HG03135 (cell line): ENCODE data around the gene DDX59.

Experiments used
- ATAC-seq: cut with Tn5 transposase; IDR thresholded peaks from one replicate; pipeline ENCODE4 v1.9.1; 2021; ENCODE audit warnings: mild to moderate bottlenecking, moderate library complexity; ENCODE audit not compliant: unreplicated experiment

The DDX59 gene

GRCh38 chr1:200669314-200670241 lies at the start of gene DDX59:
Gene DDX59, minus strand, starts transcription at chr1:200669907. Its CDS starts 3,167 bp downstream, at chr1:200666740.
- peak; percentile 89 for ATAC-seq

GRCh38 chr1:200714504-200715187 lies 44.9 kb upstream of the DDX59 start:
- ATAC-seq, result no peak

GRCh38 chr1:200710166-200710565 lies 40.5 kb upstream of the DDX59 start:
- no peak for ATAC-seq

GRCh38 chr1:200708769-200709168 lies 39.1 kb upstream of the DDX59 start:
- ATAC-seq, result no peak

GRCh38 chr1:200708161-200708560 lies 38.5 kb upstream of the DDX59 start:
- no peak for ATAC-seq

- ATAC-seq, result no peak
Measured at GRCh38 chr1:200707116-200707515, 37.4 kb upstream of the DDX59 start.

- ATAC-seq, result no peak
Measured at GRCh38 chr1:200706111-200706814, 36.6 kb upstream of the DDX59 start.

GRCh38 chr1:200704986-200705500 lies 35.3 kb upstream of the DDX59 start:
- no peak for ATAC-seq

GRCh38 chr1:200699871-200700270 lies 30.2 kb upstream of the DDX59 start:
- no peak for ATAC-seq

- ATAC-seq, result no peak
Measured at GRCh38 chr1:200694738-200695137, 25.0 kb upstream of the DDX59 start.

GRCh38 chr1:200693327-200693726 lies 23.6 kb upstream of the DDX59 start:
- ATAC-seq, result no peak

- ATAC-seq, result no peak
Measured at GRCh38 chr1:200692316-200692715, 22.6 kb upstream of the DDX59 start.

GRCh38 chr1:200686620-200687019 lies 16.9 kb upstream of the DDX59 start:
- ATAC-seq, result no peak

GRCh38 chr1:200684015-200684414 lies 14.3 kb upstream of the DDX59 start:
- ATAC-seq, result no peak

- ATAC-seq, result no peak
Measured at GRCh38 chr1:200683298-200683697, 13.6 kb upstream of the DDX59 start.

- ATAC-seq, result no peak
Measured at GRCh38 chr1:200681231-200681630, 11.5 kb upstream of the DDX59 start.

GRCh38 chr1:200676829-200677228 lies 7.1 kb upstream of the DDX59 start:
- ATAC-seq, result no peak

GRCh38 chr1:200675588-200675852 lies 5.8 kb upstream of the DDX59 start:
- no peak for ATAC-seq

GRCh38 chr1:200674838-200675587 lies 5.3 kb upstream of the DDX59 start:
- ATAC-seq, result no peak

GRCh38 chr1:200673952-200674823 lies 4.5 kb upstream of the DDX59 start:
- ATAC-seq, result no peak
